Astrocyte of the cerebellum (primary cell): ENCODE data around the gene DNAJC16.

Source experiments
- DNase-seq: peaks from one replicate; pipeline ENCODE4 v3.0.0-alpha.2; 2011; ENCODE audit warnings: low read depth
- H3K4me3 ChIP-seq: 2 replicates; pipeline ENCODE4 v1.5.1; 2011; ENCODE audit warnings: mild to moderate bottlenecking, low read depth, low read length, moderate library complexity
- in situ Hi-C: cut with HindIII; loops from 2 replicates; pipeline ENCODE4 v1.10.0; 2017; ENCODE audit warnings: low sequenced_read_pairs
- TF ChIP-seq, protein P1 (sequence below): IDR thresholded peaks from 2 replicates; pipeline ENCODE4 v1.5.1; 2012; ENCODE audit warnings: low read length, low read depth, moderate library complexity, mild to moderate bottlenecking; ENCODE audit errors: missing control alignments

DNAJC16 gene

DNA sequence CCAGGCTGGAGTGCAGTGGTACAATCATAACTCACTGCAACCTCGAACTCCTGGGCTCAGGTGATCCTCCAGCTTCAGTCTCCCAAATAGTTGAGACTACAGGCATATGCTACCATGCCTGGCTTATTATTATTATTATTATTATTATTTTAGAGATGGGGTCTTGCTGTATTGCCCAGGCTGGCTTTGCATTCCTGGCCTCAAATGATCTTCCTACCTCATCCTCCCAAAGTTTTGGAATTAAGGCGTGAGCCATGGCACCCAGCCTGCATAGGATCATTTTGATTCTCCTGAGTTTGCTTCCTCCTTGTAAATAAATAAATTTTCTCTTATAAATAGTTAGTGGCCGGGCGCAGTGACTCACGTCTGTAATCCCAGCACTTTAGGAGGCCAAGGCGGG, 96.8 kb downstream of the DNAJC16 start:
- no peak overlapping the region for H3K4me3 ChIP-seq
- in situ Hi-C loops = no loop called here
- TF ChIP-seq, protein P1, sequence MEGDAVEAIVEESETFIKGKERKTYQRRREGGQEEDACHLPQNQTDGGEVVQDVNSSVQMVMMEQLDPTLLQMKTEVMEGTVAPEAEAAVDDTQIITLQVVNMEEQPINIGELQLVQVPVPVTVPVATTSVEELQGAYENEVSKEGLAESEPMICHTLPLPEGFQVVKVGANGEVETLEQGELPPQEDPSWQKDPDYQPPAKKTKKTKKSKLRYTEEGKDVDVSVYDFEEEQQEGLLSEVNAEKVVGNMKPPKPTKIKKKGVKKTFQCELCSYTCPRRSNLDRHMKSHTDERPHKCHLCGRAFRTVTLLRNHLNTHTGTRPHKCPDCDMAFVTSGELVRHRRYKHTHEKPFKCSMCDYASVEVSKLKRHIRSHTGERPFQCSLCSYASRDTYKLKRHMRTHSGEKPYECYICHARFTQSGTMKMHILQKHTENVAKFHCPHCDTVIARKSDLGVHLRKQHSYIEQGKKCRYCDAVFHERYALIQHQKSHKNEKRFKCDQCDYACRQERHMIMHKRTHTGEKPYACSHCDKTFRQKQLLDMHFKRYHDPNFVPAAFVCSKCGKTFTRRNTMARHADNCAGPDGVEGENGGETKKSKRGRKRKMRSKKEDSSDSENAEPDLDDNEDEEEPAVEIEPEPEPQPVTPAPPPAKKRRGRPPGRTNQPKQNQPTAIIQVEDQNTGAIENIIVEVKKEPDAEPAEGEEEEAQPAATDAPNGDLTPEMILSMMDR = no peak
- no peak for DNase-seq

DNA sequence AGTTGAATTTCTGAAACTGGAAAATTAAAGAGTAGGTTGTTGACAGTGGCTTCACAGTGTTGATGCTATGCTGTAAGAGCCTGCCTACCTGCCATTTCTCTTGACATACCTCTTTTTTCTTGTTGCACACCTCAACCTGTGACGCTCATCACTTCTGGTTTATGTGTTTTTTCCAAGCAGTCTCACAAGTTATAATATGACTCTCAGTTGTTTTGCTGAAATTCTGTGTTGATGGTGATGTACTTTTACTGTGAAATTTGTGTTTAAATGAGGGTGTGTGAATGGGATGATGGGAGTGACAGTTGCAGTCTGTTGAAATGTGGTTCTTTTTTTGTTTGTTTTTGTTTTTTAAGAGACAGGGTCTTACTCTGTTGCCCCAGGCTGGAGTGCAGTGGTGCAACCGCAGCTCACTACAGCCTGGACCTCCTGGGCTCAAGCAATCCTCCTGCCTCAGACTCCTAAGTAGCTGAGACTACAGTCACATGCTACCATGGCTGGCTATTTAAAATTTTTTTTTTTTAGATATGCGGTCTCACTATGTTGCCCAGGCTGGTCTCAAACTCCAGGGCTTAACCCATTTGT, 97.6 kb downstream of the DNAJC16 start:
- no peak for DNase-seq
- in situ Hi-C loops = no loop called here
- TF ChIP-seq, protein P1 = no peak
- no peak overlapping the region for H3K4me3 ChIP-seq

DNA sequence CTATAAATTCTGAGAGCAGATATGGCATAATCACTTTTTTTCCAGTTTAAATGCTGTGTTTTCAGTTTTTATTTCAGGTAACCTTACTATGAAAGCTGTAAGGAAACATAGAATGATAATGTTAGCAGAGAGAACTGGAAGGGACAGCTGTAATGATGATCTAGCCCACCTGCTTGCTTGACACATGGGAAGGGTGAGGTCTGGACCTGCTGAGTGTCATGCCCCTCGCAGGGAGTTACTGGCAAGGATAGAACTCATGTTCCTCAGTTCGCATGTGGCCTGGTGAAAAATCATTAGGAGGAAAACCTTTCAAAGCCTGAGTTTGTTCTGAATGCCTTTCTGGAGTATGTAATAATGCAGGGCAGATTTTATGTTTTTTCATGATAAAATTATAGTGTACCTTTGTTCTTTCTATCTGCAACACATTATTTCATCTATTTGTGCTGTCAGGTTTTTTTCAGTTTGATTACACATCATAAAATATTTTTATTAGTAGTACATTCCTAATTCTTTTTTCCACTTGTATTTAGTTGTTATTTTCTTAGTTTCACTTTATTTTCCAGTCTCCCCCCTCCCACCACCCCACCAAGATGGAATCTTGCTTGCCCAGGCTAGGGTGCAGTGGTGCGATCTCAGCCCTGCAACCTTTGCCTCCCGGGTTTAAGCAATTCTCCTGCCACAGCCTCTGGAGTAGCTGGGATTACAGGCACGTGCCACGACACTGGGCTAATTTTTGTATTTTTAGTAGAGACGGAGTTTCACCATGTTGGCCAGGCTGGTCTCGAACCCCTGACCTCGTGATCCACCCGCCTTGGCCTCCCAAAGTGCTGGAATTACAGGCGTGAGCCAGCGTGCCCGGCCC, 98.6 kb downstream of the DNAJC16 start:
- TF ChIP-seq, protein P1 = no peak
- no peak for DNase-seq
- no peak overlapping the region for H3K4me3 ChIP-seq
- in situ Hi-C loops = no loop called here
